HG03354 (cell line): Measurements from ENCODE around the gene INPP4B.

Experiments used
- ATAC-seq: cut with Tn5 transposase; IDR thresholded peaks from one replicate; pipeline ENCODE4 v1.9.1; 2021; ENCODE audit warnings: mild to moderate bottlenecking; ENCODE audit not compliant: unreplicated experiment, poor library complexity, severe bottlenecking

INPP4B gene

DNA sequence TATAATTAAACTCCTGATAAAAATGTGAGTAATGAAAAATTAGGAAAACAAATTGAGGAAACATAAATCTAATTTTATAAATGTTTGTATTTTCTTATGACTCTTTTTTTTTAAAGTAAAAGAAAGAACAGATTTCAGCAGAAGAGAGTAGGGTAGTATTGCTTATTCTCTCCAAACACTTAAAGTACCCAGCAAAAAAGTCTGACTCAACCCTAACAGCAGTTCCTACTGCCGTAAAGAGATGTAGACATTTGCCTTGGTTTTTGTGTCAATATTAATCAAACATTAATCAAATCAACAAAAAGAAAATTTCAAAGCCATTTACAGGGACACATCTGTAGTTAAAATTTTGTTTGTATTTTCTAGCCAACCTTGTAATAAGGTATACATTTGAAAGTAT is 701.3 kb downstream of the INPP4B start:
- ATAC-seq, result no peak

DNA sequence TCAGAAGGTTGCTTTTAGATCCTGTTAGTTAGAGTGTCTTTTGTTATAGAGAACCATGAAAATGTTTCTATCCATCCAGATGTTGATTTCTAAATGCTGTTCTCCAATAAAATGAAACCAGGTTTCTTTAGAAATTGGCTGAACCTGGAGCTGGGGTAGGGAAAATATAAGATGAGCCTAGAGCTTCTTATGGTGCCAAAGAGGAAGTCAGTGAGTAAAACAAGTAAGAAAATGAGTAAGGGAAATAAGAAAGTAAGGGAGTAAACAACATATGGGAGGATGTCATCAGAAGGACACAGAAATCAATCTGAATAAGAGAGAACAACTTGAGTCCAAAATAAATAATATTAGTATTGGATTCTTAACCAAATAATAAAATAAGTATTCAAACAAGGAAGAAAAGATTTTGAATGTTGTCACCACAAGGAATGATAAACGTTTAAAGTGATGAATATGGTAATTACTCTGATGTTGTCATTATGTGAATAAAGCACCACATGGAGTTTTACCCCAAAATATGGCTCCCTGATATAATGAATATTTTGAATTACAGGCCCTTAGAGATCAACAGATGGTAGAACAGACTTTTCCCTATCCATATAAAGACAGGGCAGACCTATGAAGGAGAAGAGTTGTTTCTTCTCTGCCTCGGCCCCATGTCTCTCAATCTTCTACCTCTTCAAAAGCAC is 703.6 kb downstream of the INPP4B start:
- ATAC-seq, result no peak

DNA sequence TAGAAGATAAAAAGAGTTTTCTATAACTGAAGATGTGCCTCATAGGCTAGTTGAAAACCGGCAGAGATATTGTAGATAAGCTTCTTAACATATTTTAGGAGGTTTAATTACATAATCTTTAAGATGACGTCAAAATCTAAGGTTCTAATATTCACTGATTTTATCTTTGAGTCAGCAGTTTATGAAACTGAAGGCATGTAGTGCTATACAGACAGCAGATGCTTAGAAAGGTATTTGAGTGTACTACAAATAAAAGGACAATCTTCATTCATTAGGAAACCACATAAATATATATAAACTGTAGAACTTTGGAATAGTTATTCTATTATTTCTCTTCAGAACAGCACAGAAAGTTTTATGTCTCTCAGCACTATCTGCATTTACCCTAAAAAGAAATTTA is 704.9 kb downstream of the INPP4B start:
- ATAC-seq, result no peak

DNA sequence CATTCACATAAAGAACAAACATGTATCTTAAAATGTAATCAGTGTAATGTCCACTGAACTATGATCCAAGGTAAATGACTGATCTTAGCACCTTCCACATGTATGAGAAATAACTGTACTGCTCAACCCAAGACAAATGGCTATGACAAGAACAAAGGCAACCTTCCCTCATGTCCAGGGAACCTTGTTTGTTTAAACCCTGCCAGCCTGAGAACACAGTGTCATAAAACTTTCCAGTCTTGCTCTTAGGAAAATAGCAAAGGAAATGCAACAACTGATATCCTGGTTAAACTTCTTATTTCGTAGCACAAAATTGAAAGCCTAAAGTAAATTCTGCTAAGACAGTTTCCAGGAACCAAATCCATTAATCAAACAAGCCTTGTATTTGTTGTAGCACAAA is 715.4 kb downstream of the INPP4B start:
- no peak for ATAC-seq

DNA sequence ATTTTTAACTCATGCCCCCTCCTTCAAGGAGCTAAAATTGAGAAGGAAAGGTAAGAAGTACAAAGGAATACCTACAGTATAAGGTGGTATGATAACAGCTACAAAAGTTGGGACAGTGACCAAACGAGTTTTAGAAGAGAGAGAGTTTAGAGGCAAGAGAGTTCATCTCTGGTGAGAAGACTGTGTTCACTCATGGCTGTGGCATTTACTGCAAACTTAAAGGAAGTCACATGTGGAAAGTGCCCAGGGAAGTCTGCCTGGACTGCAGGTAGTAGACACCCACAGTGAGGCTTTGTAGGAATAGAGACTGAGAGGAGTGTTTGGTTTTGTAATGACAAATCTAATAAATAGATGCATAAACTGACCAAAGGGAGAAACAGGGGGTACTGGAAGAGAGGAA is 716.2 kb downstream of the INPP4B start:
- no peak for ATAC-seq

DNA sequence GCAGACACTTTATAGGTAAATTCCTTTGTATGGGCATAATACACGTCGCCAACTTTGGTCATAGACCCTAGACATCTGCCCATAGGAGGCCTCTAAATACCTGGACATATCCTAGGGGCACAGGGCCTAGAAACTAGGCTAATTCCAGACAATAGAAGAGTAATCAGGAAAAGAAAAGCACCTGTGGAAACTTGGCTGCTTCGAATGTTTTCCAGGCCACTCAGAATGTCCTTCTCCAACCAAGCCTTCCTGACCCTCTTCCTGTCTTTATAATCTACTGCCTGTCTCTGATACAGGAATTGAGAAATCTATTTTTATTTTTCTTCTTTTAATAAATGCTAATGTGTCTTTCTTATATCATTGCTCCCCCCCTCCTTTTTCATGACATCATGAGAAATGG is 716.6 kb downstream of the INPP4B start:
- no peak for ATAC-seq

DNA sequence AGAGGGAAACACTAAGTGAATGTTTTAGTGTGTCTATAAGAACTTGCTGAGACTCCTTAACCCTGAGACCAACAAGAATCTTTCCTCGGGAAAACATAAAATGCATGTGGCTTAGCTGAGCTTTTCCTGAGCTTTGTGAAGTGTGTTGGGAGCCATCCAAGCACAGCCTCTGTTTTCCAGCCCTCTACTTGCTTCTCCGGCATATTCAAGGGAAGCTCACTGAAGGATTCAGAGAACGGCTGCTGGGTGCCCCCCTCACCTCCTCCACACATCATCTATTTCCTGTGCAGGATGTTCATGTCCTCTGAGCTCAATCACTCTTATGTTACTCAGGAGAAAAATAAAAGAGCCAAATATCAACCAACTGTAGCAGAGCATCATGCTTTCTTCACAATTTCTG is 717.6 kb downstream of the INPP4B start:
- ATAC-seq, result no peak

DNA sequence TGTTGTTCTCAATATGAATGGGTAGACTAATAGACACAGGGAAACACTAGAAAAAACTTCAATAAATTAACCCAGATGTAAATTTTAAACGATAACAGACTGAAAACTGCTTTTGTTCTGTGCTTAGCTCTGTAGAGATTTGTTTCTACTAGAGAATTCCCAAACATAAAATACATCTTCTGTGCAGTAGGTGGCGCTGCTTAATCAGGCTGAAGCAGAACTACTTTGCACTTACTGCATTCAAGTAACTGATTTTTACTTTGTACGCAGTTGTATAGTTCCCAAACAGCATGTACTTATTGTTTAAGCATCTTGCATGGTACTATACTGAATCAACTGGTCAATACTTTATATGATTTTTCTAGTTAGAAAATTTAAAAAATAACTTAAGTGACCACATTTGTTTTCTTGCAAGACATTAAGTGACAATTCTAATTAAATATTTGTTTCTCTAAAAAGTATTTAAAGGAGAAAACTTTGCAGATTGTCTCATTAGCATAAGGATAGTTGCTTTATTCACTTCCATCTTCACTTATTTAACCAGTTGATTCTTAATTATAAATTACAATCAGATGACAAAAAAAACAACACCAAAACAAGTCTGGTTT is 719.1 kb downstream of the INPP4B start:
- ATAC-seq, result peak; percentile 81

DNA sequence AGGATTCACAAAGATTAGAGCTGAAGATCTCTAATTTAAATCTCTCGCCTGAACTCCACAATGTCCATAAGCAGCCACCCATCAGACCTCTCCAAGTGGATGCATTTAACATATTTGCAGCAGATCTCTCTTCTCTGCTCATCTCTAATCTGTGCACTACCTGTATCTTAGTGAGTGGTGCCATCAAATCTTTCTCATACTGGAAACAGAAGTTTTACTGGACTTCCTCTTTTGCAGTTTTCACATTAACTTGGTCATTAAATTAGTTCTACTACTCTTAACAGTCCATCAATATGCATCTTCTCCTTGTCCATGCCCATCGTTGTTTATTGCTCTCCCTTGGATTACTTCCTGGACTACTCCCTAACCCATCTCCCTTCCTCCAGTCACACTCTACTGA is 721.2 kb downstream of the INPP4B start:
- ATAC-seq, result no peak

DNA sequence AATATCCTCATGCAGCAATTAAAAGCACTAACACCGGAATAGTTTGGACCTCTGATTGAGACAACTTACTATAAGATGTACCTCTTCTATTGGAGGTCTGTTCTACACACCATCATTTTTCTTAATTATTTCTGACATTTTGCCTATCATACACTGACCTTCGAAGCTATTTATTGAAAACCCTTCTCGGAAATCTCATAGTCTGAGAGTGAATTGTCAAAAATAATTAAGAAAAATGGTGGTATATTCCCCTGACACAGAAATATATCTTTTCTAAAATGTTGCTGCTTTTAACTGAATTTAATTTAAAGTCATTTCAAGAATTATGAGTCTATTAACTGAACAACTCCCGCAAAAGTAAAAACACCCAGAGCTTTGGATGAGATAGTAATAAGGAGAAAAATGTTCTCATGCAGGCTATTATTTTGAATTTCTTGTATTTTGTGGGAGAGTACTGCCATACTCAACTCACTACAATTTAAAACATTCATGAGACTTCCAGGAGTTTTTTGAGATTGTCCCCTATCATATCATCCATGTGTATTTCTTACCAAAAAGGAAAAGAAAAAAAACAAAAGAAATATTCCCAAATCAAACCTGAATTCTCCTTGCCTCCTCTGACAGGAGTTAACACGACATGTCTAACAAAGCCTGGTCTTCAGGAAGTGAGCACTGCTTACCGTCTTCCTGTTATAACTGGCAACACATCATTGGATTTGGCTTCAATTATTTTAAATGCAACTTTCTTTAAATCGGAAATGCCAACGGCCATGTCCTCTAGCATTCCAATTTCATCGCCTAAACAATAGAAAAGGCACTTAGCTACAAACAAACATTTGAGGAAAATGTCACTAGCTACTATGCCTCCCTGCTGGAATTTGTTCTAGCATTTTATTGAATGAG is 724.4 kb downstream of the INPP4B start:
- ATAC-seq, result no peak

DNA sequence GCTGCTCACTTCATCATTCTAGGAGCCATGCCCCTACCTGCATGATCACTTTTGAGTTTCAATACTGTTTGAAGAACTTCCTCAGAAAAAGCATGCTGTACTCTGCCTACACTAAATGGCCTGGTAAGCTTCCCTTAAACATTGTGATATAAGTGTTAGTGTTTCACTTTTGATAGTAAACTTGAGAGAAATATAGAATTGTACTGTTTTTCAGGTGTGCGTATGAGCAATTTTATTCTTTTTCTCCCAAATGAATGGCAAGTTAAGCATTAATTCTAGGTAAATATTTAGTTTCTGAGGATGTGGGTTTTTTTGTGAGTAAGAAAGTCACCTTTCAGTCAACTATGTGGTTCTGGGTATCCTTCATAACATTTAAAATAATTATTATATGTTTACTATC is 725.2 kb downstream of the INPP4B start:
- ATAC-seq, result peak; percentile 78

DNA sequence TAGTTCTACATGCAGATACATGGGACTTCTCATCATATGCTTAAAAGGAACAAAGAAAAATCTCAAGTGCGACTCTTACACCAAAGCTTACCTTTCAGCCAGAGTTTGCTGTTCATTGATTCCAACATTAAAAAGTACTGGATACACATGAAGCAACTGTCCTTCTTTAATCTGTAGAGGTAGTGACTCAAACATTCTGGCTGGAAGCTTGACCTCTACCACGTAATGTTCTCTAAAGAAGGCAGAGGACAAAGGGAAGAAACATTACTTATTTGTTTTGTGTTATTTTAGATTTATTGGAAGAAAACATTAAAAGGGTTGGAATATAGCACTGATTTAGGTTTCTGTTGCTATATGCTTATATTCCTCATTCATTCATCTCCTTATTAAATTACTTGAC is 733.6 kb downstream of the INPP4B start:
- no peak for ATAC-seq

DNA sequence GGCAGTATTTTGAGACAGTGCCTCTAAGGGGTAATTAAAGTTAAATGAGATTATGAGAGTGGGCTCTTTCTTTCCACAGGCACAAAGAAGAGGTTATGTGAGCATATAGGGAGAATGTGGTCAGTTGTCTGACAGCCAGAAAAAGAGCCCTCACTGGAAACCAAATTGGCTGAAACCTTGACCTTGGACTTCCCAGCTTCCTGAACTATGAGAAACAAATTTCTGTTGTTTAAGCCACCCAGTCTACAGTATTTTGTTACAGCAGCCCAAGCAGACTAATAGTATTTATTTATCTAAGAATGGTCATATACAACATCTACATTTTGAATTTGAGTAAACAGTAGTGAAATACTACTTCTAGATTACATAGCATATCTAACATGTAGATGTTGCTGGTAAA is 736.0 kb downstream of the INPP4B start:
- no peak for ATAC-seq

DNA sequence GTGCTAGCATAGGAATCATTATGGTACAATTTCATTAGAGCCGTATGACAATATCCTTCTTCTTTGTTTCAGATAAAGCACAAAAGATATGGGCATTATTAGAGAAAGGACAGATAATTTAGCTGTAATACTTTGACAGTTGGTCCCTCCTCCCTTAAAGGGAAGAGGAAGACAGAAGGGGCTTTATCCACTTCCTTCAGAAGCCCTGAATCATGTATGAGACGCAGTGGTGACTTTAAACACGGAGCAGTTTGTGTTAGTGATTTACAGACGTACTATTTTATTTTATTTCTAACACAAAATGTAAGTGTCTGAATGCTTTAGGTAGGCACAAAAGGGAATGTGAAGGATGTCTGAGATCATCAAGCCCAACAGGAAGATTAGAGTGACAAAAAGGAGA is 742.1 kb downstream of the INPP4B start:
- ATAC-seq, result no peak

DNA sequence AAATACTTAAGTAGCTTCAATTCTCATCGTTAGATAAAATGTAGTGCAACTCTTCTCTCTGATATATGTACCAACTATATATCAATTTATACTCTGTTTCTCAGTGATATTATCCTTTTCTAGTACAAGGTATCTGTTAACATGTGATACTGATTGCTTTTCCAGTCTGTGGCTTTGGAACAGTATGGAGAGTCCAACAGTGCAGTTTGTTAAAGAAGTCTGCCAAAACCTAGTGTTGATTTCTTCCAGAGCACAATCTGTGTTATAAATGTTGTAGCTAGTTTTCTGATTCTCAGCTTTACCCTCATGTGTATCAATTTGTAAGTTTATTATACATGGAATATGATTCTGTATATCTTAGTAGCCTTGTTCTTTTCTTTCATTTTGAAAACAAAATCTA is 744.7 kb downstream of the INPP4B start:
- no peak for ATAC-seq

DNA sequence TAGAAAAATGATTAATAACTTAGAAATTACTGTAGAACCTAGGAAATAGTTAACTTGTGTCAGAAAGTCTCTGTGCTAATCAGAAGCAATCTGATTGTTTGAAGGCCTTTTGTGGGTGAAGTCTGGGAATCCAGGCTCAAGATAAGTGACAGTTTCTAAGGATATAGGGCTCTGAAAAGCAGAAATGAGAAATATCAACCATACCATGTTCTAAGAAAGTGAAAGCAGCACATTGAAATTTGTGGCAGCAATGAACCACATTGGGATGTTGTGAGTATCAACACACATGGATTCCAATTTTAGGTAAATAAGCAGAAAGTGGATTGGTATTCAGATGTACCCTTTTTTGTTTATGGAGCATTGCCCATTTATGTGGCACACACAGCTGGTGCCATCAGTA is 745.2 kb downstream of the INPP4B start:
- ATAC-seq, result no peak

DNA sequence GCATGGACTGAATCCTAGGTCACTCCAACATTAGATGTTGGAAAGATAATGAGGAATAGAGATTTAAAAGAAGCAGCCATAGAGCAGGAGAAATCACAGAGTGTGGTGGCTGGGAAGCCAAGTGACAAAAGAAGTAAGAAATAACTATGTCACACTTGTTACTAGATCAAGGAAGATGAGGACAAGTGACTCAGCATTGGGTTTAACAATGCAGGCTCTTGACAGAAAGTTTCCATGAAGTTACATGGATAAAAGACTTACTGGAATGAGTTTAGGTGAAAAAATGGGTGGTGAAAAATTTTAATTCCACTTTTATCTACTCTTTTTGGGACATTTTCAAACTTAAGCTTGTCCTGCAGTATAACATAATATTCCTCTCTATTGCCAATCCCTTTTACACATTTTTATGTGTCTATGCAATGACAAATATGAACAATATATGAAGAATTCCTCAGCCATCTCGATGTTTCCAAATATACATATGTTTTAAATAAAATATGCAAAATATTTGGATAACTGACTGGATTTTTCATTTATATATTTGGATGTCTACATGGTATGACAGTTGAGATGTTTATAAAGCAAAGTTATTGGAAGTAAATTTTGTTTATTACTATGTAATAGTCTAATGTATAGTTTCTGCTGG is 747.1 kb downstream of the INPP4B start:
- ATAC-seq, result no peak

DNA sequence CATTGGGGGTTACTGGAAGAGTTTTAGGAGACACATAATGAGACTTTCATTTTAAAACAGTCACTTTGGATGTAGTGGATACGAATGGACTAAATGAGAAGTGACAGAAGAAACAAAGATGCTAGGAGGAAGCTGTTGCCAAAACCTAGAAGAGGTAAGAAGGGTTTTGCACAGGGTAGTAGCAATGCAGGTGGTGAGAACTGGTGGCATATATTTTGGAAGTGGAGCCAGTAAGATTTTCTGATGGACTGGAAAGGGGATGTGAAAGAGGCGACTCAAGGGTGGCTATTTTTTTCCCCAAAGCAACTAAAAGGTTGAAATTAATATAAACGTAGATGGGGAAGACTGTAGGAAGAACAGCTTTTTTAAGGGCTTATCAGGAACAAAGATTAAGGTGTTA is 747.7 kb downstream of the INPP4B start:
- no peak for ATAC-seq

DNA sequence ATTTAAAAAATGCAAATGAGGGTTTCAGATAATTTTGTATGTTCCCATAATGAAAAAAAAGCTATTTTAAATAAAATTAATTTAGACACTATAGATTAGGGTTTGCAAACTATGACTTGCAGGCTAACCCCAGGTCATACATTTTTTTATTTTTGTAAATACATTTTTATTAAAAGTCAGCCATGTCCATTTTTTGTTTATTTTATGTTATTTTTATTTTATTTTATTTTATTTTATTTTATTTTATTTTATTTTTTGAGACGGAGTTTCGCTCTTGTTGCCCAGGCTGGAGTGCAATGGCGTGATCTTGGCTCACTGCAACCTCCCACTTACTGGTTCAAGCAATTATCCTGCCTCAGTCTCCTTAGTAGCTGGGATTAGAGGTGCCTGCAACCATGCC is 749.1 kb downstream of the INPP4B start:
- ATAC-seq, result no peak

DNA sequence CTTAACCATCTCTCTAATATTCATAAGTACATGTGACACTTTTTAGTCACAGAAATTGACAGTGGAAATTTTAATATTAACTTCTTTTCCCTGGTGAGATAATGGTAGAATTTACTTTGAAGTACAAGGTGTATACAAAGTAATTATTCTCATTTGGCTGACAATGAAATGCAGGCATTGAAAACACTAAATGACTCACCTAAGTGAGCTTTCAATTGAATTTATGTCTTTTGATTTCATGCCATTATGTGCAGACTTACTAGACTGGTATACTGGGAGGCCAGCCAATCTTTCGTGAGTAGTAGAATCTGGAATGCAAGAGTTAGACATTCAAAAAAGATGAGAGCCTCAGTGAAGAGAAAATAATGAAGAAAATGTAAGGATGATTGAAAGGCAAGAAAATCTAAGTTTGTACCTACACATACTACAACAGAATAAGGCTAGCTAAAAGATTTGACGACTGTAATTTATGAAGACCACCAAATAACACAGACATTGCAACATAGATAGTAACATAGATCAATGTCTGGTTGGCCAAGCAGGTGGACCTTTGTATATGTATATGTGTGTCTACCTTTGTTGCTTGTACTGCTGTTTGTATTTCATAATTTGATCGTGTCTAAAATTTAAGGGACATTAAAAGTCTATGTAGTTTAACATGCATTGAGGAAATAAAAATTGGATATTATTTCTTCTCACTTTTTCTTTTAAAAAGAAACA is 750.1 kb downstream of the INPP4B start:
- no peak for ATAC-seq
